GM18499 (cell line): ENCODE results near the gene KCNAB3.
"Not testable (repeated sequence)": the region's sequence is repeated elsewhere in the genome, so short reads cannot be mapped to it uniquely, and the experiment has no call there.

Experiments
- ATAC-seq: cut with Tn5 transposase; IDR thresholded peaks from one replicate; pipeline ENCODE4 v1.9.1; 2021; ENCODE audit warnings: moderate number of reproducible peaks; ENCODE audit not compliant: insufficient read depth, unreplicated experiment

Gene KCNAB3

DNA sequence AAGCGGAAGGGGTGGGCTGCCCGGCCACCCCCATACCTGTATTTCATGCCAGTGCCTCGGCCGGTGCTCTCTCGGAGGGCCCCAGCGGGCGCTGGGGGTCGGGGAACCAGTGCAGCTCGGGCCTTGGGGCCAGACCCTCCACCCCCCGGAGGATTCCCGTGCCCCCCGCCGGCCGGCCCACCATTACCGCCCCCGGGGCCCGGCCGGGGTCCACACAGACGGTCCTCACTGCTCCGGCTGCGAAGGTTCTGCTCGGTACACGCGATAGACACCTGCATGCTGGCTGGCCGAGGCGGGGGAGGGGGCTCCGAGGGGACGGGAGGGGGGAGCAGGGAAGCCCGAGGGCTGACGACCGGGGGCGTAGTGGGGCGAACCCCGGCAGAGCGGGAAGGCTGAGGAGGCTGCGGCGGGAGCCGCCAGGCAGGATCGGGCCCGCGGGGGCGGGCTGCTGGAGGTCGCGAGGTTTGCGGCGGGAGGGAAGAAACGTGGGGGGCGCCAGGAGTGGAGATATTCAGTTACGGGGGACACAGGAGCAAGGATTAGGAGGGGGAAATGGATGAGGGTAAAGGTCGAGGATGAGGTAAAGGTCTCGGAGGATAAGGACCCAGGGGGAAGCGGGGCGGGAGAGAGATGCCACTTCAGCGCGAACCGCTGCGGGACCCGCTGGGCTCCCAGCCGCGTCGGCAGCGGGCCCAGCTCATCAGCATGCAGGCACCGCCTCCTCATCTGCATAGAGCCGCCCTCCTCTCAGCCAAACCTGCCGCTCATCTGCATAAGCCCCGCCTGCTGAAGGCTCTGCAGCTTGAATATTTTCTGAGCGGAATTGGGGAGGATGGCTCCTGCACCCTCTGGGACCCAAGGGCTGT lies at the start of gene KCNAB3:
Gene KCNAB3, minus strand, starts transcription at position 699 of the 866 bp plus-strand sequence. Its CDS starts 421 bp downstream, at position 278.
- no peak for ATAC-seq

DNA sequence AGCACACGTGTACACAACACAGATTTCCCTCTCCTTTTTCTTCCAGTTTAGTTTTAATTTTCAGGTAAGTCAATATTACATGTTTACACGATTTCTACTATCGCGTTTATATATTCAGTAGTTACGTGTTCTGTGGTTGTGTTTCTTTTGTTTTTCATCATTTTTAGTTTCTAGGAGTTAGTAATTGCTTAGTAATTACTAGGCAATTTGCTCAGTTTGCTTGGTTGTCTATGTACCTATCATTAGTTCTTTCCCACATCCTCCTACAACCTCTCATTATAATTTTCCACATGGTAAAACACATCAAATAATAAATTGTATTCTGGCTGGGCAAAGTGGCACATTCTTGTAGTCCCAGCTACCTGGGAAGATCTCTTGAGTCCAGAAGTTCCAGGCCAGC lies 48.1 kb upstream of the KCNAB3 start:
- no peak for ATAC-seq

DNA sequence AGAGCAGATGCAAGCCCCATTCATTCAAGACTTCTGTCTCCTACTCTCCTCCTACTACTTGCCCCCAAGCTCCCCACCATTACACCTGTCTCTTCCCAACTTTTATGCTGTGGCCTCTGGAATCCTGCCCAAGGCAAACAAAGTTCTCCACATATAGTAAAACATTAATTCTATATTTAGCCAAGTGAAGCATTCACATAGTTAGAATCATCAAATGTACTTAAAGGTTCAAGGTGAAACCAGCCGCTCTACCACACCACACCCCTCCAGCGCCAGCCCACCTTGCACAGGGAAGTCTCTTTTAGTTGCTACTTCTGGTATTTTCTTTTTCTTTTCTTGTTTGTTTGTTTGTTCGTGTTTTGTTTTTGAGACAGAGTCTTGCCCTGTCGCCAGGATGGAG lies 47.4 kb upstream of the KCNAB3 start:
- ATAC-seq: no peak

DNA sequence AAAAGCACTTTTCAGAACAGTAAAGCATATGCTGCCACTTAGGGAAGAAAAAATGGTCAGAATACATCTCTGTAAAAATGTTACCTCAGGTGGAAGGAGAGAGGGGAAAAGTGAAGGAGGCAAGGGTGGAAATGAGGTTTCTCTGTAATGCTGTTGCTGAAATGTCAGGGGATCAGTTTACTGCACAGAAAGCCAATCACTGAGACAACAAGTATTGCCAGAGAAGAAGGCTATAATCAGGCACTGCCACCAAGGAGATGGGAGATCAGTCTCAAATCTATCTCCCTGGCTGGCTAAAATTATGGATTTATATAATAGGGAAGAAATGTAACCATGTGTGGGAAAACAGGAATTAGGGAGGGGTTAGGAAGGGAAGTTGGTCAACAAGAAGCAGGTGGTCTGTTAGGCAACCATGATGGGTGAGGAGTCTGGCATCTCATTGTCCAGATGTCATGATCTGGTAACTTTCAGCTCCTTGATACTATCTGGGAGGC lies 45.0 kb upstream of the KCNAB3 start:
- ATAC-seq: no peak

DNA sequence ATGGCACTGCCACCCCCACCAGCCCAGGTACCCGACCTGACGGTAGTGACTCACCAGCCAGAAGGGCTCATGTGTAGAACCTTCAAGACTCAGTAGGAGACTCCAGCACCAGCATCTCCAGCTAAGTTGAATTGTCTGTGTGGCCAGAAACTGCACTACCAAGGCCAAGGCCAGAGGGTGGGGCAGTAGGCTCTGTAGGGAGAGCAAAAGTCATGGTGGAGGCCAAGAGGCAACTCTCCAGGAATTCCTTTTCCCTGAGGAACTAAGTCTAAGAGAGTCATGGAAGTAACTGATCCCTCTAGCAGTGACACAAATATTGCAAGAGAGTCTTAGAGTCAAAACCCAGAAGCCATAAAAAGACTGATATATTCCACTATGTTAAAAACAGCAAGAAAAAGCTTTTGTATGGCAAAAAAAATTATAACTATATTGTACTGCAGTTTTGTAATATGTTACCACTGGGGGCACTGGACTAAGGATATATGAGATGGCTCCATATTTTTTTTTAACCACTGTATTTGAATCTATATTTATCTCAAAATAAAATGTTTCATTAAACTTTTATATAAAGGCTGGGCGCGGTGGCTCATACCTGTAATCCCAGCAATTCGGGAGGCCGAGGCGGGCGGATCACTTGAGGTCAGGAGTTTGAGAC lies 42.6 kb upstream of the KCNAB3 start:
- no peak for ATAC-seq

DNA sequence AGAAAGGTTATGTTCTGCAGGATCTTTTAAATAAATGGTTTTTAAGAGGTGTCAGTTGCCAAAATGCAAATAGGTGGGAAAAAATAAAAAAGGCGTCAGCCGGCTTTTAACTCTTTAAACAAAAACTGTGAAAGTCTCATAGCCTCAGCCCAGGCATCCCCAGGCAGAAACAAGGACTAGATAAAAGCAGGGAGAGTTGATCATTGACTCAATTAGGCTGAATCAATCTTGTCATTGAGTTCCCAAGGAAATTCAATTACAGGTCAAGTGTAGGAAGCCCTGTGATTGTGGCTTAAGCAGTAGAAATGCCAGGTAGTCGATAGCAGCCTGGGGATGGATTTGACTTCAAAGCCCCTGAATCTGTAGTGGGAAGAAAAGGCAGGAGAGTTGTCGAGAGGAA lies 42.0 kb upstream of the KCNAB3 start:
- ATAC-seq: no peak

DNA sequence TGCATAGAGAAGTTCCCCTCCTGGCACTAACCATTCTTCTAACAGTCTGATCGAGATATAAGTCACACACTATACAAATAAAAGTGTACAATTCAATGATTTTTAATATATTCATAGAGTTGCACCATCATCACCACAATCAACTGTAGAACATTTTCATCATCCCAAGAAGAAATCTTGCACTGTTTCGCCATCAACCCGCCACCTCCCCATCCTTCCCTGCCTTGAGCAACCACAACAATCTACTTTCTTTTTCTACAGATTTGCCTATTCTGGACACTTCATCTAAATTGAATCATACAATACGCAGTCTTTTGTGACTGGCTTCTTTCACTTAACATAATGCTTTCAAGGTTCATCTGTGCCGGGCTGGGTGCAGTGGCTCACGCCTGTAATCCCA lies 39.8 kb upstream of the KCNAB3 start:
- ATAC-seq: no peak

DNA sequence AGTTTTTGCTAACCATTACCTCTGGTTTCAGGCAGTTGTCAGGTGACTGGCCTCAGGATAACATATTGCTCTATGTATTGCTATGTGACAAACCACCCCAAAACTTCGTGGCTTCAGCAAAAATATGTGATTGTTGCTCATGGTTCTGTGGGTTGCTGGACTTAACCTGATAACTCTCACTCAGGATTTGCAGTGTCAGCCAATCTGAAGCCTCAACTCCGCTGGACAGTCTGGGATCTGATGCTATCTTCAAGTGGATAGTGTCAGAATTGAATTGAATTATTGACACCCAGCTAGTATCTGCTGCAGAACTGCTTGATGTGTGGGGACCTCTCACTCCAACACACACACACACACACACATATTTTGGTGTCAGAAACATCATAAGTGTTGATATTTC lies 38.1 kb upstream of the KCNAB3 start:
- ATAC-seq: no peak

DNA sequence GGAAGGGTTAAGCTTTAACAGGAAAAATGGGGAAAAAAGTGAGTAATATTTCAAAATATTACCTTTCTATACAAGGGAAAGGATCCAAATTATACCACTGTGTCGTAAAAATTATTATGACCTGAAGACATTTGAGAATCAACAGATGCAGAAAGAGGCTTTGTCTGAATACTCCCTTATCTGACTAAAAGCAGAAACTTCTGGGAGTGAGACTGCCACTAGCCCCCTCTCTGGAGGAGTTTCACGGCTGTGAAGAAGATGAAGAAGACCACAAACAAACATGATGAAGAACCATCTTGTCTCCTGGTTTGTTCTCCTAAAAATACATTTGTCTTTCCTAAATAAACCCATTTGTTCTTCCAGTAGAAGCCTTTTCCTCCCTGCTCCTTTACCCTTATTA lies 31.8 kb upstream of the KCNAB3 start:
- no peak for ATAC-seq

DNA sequence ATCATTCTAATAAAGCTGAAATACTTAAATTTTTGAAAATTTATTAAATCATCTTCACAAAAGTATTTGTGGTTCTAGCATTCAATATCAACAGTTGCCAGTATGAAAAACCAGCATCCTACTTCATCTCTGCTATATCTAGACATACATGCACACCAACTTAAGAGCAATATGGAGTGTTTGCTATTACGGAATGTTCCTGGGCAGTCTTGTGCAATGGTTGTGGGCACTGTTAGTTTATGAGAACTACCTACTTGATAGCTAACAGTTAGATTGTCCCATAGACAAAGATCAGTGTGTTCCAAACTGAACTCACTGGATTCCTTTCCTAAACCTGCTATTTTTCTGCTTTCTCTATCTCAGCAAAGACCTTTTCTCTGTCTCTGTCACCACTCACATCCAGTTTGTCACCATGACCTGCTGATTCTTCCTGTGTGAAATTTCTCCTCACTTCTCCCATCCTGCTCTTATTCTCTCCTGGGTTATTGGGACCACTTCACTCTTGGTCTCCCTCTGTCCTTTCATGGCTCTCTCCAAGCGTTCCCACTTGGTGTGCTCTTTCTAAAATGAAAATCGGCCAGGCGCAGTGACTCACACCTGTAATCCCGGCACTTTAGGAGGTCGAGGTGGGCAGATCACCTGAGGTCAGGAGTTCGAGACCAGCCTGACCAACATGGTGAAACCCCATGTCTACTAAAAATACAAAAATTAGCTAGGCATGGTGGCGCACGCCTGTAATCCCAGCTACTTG lies 30.0 kb upstream of the KCNAB3 start:
- no peak for ATAC-seq

DNA sequence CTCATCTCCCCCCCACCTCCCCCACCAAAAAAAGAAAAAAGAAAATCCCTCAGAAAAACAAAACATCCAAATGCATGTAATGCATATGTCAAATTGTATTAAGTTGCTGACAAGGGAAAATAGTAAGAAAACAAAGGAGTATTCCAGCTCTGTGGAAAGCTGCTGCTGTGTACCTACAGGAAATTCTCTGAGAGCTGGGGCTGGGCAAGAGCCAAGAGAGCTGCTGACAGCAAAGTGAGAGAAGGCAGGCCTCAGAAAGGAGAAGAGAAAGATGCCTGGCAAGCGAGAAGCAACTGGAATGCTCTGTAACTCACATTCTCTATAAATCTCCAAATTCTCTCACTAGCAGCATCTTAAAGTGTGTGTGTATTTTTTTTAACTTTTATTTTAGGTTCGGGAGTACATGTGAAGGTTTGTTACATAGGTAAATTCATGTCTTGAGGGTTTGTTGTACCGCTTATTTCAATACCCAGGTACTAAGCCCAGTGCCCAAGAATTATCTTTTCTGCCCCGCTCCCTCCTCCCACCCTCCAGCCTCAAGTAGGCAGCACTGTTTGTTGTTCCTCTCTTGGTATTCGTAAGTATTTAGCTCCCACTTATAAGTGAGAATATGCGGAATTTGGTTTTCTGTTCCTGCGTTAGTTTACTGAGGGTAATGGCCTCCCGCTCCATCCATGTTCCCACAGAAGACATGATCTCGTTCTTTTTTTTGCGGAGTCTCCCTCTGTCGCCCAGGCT lies 26.7 kb upstream of the KCNAB3 start:
- no peak for ATAC-seq

DNA sequence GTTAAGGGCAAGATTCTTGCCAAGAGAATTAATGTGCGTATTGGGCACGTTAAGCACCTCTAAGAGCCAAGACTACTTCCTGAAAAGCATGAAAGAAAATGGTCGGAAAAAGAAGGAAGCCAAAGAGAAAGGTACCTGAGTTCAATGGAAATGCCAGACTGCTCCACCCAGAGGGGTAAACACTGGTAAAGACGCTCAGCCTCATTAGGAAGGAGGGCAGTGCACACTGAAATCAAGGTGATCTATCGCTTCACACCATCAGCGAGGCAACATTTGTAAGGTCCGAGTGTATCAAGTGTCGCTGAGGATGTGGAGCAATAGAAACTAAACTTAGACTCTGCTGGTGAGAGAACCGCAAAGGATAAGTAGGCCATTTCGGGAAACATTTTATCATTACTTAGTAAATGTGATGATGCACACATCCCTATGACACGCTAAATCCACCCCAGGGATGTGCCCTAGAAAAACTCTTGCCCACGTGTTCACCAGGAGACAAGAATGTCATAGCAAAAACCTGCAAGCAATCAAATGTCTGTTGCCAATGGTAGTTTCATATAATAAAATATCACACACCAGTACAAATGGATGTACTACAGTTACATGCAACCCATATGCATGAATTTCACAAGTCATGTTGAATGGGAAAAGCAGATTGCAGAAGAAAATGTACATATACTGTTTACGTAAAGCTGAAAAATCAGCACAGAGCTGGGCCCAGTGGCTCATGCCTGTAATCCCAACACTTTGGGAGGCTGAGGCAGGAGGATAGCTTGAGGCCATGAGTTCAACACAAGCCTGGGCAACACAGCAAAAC lies 26.0 kb upstream of the KCNAB3 start:
- ATAC-seq: no peak

DNA sequence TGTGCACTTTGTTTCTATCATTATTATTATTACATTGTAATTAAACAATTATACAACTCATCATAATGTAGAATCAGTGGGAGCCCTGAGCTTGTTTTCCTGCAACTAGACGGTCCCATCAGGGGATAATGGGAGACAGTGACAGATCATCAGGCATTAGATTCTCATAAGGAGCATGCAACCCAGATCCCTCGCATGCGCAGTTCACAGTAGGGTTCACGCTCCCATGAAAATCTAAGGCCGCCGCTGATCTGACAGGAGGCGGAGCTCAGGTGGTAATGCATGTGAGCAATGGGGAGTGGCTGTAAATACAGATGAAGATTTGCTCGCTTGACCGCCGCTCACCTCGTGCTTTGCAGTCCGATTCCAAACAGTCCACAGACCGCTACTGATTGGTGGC lies 23.6 kb upstream of the KCNAB3 start:
- not testable (repeated sequence) for ATAC-seq

DNA sequence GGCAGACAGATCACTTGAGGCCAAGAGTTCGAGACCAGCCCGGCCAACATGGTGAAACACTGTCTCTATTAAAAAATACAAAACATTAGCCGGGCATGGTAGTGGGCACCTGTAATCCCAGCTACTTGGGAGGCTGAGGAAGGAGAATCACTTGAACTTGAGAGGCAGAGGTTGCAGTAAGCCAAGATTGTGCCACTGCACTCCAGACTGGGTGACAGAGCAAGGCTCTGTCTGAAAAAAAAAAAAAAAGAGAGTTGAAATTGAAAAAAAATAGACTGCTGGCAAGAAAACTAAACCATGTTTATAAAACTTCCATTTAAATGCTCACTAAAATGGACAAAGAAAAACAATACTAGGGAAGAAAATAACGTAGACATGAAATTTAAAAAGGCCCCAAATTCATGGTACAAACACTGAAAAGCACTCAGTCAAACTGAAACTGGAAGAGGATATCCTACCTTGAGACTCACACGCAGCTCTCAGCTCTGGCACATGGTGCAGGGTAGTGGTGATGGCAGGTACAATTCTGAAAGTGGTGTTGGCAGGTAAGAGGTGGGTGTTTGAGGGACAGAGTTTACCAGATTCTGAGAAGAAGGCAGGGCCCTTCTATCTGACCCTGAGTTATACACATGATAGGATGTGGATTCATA lies 21.6 kb upstream of the KCNAB3 start:
- ATAC-seq: no peak

DNA sequence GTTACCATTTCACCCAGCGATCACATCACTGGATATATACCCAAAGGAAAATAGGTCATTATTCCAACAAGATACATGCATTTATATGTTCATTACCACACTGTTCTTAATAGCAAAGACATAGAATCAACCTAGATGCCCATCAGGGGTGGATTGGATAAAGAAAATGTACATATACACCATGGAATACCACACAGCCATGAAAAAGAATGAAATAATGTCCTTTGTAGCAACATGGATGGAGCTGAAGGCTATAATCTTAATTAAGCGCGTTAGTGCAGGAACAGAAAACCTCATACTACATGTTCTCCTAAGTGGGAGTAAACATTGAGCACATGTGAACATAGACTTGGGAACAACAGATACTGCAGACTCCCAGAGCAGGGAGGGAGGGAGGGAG lies 20.9 kb upstream of the KCNAB3 start:
- ATAC-seq: no peak

DNA sequence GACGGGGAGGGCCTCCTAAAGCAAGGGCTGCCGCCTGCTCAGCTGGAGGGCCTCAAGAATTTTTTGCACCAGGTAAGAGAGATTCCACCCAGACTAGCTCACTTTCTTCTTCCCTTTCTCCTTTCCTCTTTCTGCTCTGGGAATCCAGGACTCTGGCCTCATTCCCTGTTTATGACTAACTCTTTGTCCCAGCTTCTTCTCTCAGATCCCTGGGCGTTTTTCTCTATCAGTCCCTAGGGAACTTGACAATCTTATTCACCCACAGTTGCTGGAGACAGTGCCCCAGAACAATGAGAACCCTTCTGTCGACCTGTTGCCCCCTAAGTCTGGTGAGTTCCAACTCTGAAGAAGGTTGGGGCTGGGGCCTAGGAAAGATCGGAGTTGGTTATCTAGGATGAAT lies 18.0 kb upstream of the KCNAB3 start:
- ATAC-seq: no peak

DNA sequence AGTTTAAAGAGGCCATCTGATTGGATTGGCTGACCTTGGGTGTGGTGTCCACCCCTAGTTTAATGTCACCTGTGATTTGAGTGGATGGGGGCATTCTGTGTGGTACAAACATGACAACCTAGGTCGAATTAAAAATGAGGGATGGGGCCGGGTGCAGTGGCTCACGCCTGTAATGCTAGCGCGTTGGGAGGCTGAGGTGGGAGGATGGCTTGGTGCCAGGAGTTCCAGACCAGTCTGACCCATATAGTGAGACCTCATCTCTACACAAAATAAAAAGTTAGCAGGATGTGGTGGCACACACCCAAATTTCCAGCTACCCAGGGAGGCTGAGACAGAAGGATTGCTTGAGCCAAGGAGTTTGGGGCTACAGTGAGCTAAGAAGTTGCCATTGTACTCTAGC lies 16.8 kb upstream of the KCNAB3 start:
- ATAC-seq: no peak

DNA sequence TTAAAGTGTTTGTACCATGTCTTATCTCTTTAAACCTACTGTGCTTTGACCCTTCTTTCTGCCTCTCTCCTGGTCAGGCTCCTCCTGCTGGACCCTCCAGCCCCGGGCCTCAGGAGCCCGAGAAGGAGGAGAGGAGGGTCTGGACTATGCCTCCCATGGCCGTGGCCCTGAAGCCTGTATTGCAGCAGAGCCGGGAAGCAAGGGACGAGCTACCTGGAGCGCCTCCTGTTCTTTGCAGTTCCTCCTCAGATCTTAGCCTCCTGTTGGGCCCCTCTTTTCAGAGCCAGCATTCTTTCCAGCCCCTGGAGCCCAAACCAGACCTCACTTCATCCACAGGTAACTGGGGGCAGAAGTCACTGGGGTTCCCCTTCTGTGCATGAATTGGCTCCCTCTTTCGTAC lies 16.0 kb upstream of the KCNAB3 start:
- ATAC-seq: no peak

DNA sequence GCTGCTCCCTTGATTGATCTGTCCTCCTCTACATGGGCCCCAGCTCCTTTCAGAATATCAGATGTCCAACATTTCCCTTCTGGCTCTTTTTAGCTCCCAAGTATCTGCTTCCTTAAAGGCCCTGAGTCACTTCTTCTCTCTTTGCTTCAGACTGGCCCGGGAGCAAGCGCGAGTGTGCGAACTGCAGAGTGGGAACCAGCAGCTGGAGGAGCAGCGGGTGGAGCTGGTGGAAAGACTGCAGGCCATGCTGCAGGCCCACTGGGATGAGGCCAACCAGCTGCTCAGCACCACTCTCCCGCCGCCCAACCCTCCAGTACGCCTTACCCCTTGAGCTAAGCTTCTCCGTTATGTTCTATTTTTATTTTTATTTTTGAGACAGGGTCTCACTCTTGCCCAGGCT lies 14.7 kb upstream of the KCNAB3 start:
- no peak for ATAC-seq
